GM12878 (cell line): Measurements from ENCODE around the gene TRIM71. TPM values are rescaled to one million over a fixed set of nuclear protein-coding genes. Genes with fewer than 3 reads are reported as not detected.
A peak's percentile ranks its signal among the peaks of the same experiment; 100 is the strongest.

Source experiments
- ATF2 ChIP-seq: IDR thresholded peaks from 2 replicates; pipeline ENCODE4 v1.6.1; 2012; ENCODE audit warnings: low read length, inconsistent platforms
- ATF3 ChIP-seq: IDR thresholded peaks from 2 replicates; pipeline ENCODE4 v1.6.1; 2011; ENCODE audit warnings: low read depth, mild to moderate bottlenecking, low read length, moderate library complexity, borderline replicate concordance; ENCODE audit errors: extremely low read depth
- BCL3 ChIP-seq: IDR thresholded peaks from 2 replicates; pipeline ENCODE4 v1.6.1; 2011; ENCODE audit warnings: borderline replicate concordance, low read depth, mild to moderate bottlenecking, moderate library complexity, low read length; ENCODE audit not compliant: insufficient read depth, poor library complexity, severe bottlenecking
- CHD2 ChIP-seq: IDR thresholded peaks from 2 replicates; pipeline ENCODE4 v1.6.1; 2011; ENCODE audit warnings: low read depth, low read length, improper control_type of control experiment, borderline replicate concordance
- CHD4 ChIP-seq: fragments of 200-600 bp; sonication (generic); IDR thresholded peaks from 2 replicates; pipeline ENCODE4 v1.6.1; 2016; ENCODE audit warnings: mild to moderate bottlenecking
- MLLT1 ChIP-seq: fragments of 450-650 bp; IDR thresholded peaks from 2 replicates; pipeline ENCODE4 v1.6.1; 2016; ENCODE audit warnings: mild to moderate bottlenecking
- MTA3 ChIP-seq: IDR thresholded peaks from 2 replicates; pipeline ENCODE4 v1.6.1; 2012; ENCODE audit warnings: low read length, inconsistent platforms, borderline replicate concordance
- NFYA ChIP-seq: IDR thresholded peaks from 2 replicates; pipeline ENCODE4 v1.6.1; 2011; ENCODE audit warnings: low read depth, mild to moderate bottlenecking, low read length, improper control_type of control experiment, borderline replicate concordance
- PAX8 ChIP-seq: fragments of 450-650 bp; IDR thresholded peaks from 2 replicates; pipeline ENCODE4 v1.6.1; 2017; ENCODE audit warnings: mild to moderate bottlenecking, moderate library complexity
- RELA ChIP-seq: fragments of 450-650 bp; IDR thresholded peaks from 2 replicates; pipeline ENCODE4 v1.8.0; 2014; ENCODE audit warnings: borderline replicate concordance; ENCODE audit not compliant: partially characterized antibody
- RUNX3 ChIP-seq: IDR thresholded peaks from 2 replicates; pipeline ENCODE4 v1.6.1; 2012; ENCODE audit warnings: low read length, inconsistent platforms
- SKIL ChIP-seq: fragments of 450-650 bp; IDR thresholded peaks from 2 replicates; pipeline ENCODE4 v1.6.1; 2017; ENCODE audit warnings: mild to moderate bottlenecking, low read depth, inconsistent platforms; ENCODE audit not compliant: poor library complexity, severe bottlenecking
- SREBF1 ChIP-seq: IDR thresholded peaks from 2 replicates; pipeline ENCODE4 v1.6.1; 2012; ENCODE audit warnings: mild to moderate bottlenecking, low read length
- TARDBP ChIP-seq: IDR thresholded peaks from 2 replicates; pipeline ENCODE4 v1.6.1; 2016; ENCODE audit warnings: borderline replicate concordance
- TCF7 ChIP-seq: IDR thresholded peaks from 2 replicates; pipeline ENCODE4 v1.6.1; 2014; ENCODE audit warnings: antibody characterized with exemption, borderline replicate concordance
- USF2 ChIP-seq: IDR thresholded peaks from 2 replicates; pipeline ENCODE4 v1.6.1; 2011; ENCODE audit warnings: low read depth, low read length, improper control_type of control experiment, borderline replicate concordance
- ZBTB11 ChIP-seq: fragments of 450-650 bp; formaldehyde crosslinking; IDR thresholded peaks from 2 replicates; pipeline ENCODE4 v1.5.0; 2022; ENCODE audit warnings: mild to moderate bottlenecking, missing genetic modification characterization
- ZNF384 ChIP-seq: IDR thresholded peaks from 2 replicates; pipeline ENCODE4 v1.6.1; 2012; ENCODE audit warnings: low read depth, mild to moderate bottlenecking, low read length, improper control_type of control experiment, borderline replicate concordance
- polyA plus RNA-seq, 11 experiments: library from polyadenylated mRNA; depleted of rRNA in 4 of 11; unstranded in 6 of 11; stranded (reverse) in 5 of 11; fragments of >200 nt; fragmentation: Nextera tagmentation in 4 of 11; fragmentation: Illumina TruSeq in 1 of 11; extraction: Ambion mirVana in 4 of 11; extraction: Trizol in 1 of 11; gene quantifications; 1 replicate in 1 of 11; 2 replicates in 10 of 11; pipeline versions ENCODE4 v1.2.1 to v1.2.3, GENCODE V29; 2011 to 2016; ENCODE audit warnings: inconsistent platforms in 2 of 11, missing spikeins in 2 of 11, low read depth in 1 of 11
- total RNA-seq, 4 experiments: library from RNA; depleted of rRNA in 3 of 4; stranded (reverse); fragments of >200 nt in 3 of 4; fragmentation: Illumina TruSeq in 1 of 4; extraction: Trizol in 1 of 4; gene quantifications; 2 replicates each; pipeline versions ENCODE4 v1.2.1 to v1.2.3, GENCODE V29; 2013 to 2021

The TRIM71 gene
- total and polyA plus RNA-seq, 10 of the 15 experiments (the other 5 are each of a cell fraction or from before 2014, with no cell fraction given) = 0.02 to 1.8 (median 0.16) TPM

GRCh38 chr3:32882603-32883025 is 64.8 kb downstream of the TRIM71 start (continued):
- TF ChIP-seq ATF2 = peak; percentile 63; the same call in 1 of the 2 replicates
- 0 out of 2 replicates have a peak, but pooled peaks have one; percentile 56 for TF ChIP-seq CHD2
- TF ChIP-seq BCL3 = no peak
- no peak for TF ChIP-seq ATF3
- no peak for TF ChIP-seq CHD4
- TF ChIP-seq TARDBP = no peak
- TF ChIP-seq RELA = no peak
- TF ChIP-seq NFYA = no peak
- no peak for TF ChIP-seq ZBTB11 (CRISPR knock-in tag)
- TF ChIP-seq TCF7 = peak; percentile 33; the same call in 1 of the 2 replicates
- no peak for TF ChIP-seq ZNF384
- peak; percentile 39; the same call in 1 of the 2 replicates for TF ChIP-seq MTA3
- TF ChIP-seq MLLT1 = peak; percentile 83
- no peak for TF ChIP-seq PAX8
- no peak for TF ChIP-seq USF2
- peak; percentile 63 for TF ChIP-seq SKIL
- TF ChIP-seq SREBF1 = no peak
- peak; percentile 97 for TF ChIP-seq RUNX3
